ENCODE data around the gene APLP2. TPM values are rescaled to one million over a fixed set of nuclear protein-coding genes. Genes with fewer than 3 reads are reported as not detected.

APLP2 gene
- total and polyA plus RNA-seq, 4 donors: 190 to 337 (median 233) TPM

- DNase-seq (ENCODE audit: low spot score): no peak
- TF ChIP-seq NR2F2 (IDR thresholded peaks at IDR 0.05): no peak
- TF ChIP-seq ZBTB33 (IDR thresholded peaks at IDR 0.05): no peak
- TF ChIP-seq TAF1 (conservative IDR thresholded peaks at IDR 0.05): no peak
- TF ChIP-seq EGR1 (IDR thresholded peaks at IDR 0.05; ENCODE audit: low read depth in 2 of 2): no peak
- no peak for TF ChIP-seq GABPA (IDR thresholded peaks at IDR 0.05 in 1 of 2, conservative IDR thresholded peaks at IDR 0.05 in 1 of 2)
- TF ChIP-seq YY1 (IDR thresholded peaks at IDR 0.05): no peak
- TF ChIP-seq RAD21 (IDR thresholded peaks at IDR 0.05): no peak
- no peak for TF ChIP-seq MAX (IDR thresholded peaks at IDR 0.05)
- TF ChIP-seq FOXA1 (IDR thresholded peaks at IDR 0.05): no peak
- no peak for TF ChIP-seq JUND (IDR thresholded peaks at IDR 0.05)
- no peak for TF ChIP-seq CTCF (IDR thresholded peaks at IDR 0.05; ENCODE audit: low read depth, low read length, missing input control)
- peaks cover 13 to 26% (median 19%) of the 10 kb centered on the region in 4 donors for H3K4me1 ChIP-seq (ENCODE audit: control insufficient read depth in 4 of 4, insufficient read depth in 4 of 4, low read length in 3 of 4)
- peaks cover 0 to 2% (median 0%) of the 10 kb centered on the region in 4 donors for H3K9me3 ChIP-seq (ENCODE audit: control insufficient read depth in 4 of 4, low read length in 3 of 4)
- H3K27ac ChIP-seq (ENCODE audit: low read depth in 1 of 2, low read length in 2 of 2): no peak overlapping the region
- no peak overlapping the region for H3K9ac ChIP-seq (ENCODE audit: low read depth in 1 of 2, low read length in 2 of 2)
- WGBS: 86% methylated on average over 5 of the region's 5 CpGs
- no peaks in the 10 kb centered on the region for H3K27me3 ChIP-seq (ENCODE audit: control insufficient read depth in 4 of 4, insufficient read depth in 4 of 4, low read length in 3 of 4)
- no peak overlapping the region for H3K4me3 ChIP-seq (ENCODE audit: low read depth in 1 of 3, low read length in 3 of 3)
- no peaks in the 10 kb centered on the region for H3K36me3 ChIP-seq (ENCODE audit: control insufficient read depth in 4 of 4, insufficient read depth in 3 of 4, low read depth in 1 of 4, low read length in 3 of 4)
Observed at GRCh38 chr11:130175898-130176297, 106.2 kb downstream of the APLP2 start.

GRCh38 chr11:130177782-130178181 lies 108.1 kb downstream of the APLP2 start:
- no peak for DNase-seq (ENCODE audit: low spot score)
- Histone ChIP-seq H3K36me3 (ENCODE audit: control insufficient read depth in 4 of 4, insufficient read depth in 3 of 4, low read depth in 1 of 4, low read length in 3 of 4) (no peaks in the 10 kb centered on the region), H3K27me3 (ENCODE audit: control insufficient read depth in 4 of 4, insufficient read depth in 4 of 4, low read length in 3 of 4) (no peaks in the 10 kb centered on the region), H3K4me3 (ENCODE audit: low read depth in 1 of 3, low read length in 3 of 3) (no peak overlapping the region), H3K27ac (ENCODE audit: low read depth in 1 of 2, low read length in 2 of 2) (no peak overlapping the region), H3K9me3 (ENCODE audit: control insufficient read depth in 4 of 4, low read length in 3 of 4) (peaks cover 0 to 2% (median 0%) of the 10 kb centered on the region in 4 donors), H3K9ac (ENCODE audit: low read depth in 1 of 2, low read length in 2 of 2) (no peak overlapping the region), H3K4me1 (ENCODE audit: control insufficient read depth in 4 of 4, insufficient read depth in 4 of 4, low read length in 3 of 4) (peaks cover 21 to 41% (median 30%) of the 10 kb centered on the region in 4 donors)
- 73% methylated on average over 10 of the region's 10 CpGs for WGBS
- TF ChIP-seq RXRA (IDR thresholded peaks at IDR 0.05) (no peak), RAD21 (IDR thresholded peaks at IDR 0.05) (no peak)

GRCh38 chr11:130178441-130179339 lies 109.0 kb downstream of the APLP2 start:
- Histone ChIP-seq H3K9ac (ENCODE audit: low read depth in 1 of 2, low read length in 2 of 2) (no peak overlapping the region), H3K27me3 (ENCODE audit: control insufficient read depth in 4 of 4, insufficient read depth in 4 of 4, low read length in 3 of 4) (no peaks in the 10 kb centered on the region), H3K36me3 (ENCODE audit: control insufficient read depth in 4 of 4, insufficient read depth in 3 of 4, low read depth in 1 of 4, low read length in 3 of 4) (no peaks in the 10 kb centered on the region), H3K4me1 (ENCODE audit: control insufficient read depth in 4 of 4, insufficient read depth in 4 of 4, low read length in 3 of 4) (peaks cover 21 to 41% (median 30%) of the 10 kb centered on the region in 4 donors), H3K27ac (ENCODE audit: low read depth in 1 of 2, low read length in 2 of 2) (no peak overlapping the region), H3K9me3 (ENCODE audit: control insufficient read depth in 4 of 4, low read length in 3 of 4) (peaks cover 0 to 2% (median 0%) of the 10 kb centered on the region in 4 donors), H3K4me3 (ENCODE audit: low read depth in 1 of 3, low read length in 3 of 3) (no peak overlapping the region)
- 58% methylated on average over 16 of the region's 16 CpGs for WGBS
- peak; percentile 26 for DNase-seq (ENCODE audit: low spot score)
- TF ChIP-seq ZBTB33 (IDR thresholded peaks at IDR 0.05): no peak
- TF ChIP-seq RAD21 (IDR thresholded peaks at IDR 0.05): no peak
- no peak for TF ChIP-seq FOXA1 (IDR thresholded peaks at IDR 0.05)
- TF ChIP-seq EGR1 (IDR thresholded peaks at IDR 0.05; ENCODE audit: low read depth in 2 of 2): no peak
- TF ChIP-seq CTCF (IDR thresholded peaks at IDR 0.05; ENCODE audit: low read depth, low read length, missing input control): no peak
- TF ChIP-seq TAF1 (conservative IDR thresholded peaks at IDR 0.05): no peak
